Stimulated activated naive B cell treated with anti-CD40 and anti-IgM and Interleukin-4, amounts not matched to agents 10 μg/mL and 1 μg/mL and 100 μg/mL, for 72 hours (primary cell): ENCODE data around the gene SLC38A4.

Source experiments
- ATAC-seq, 2 donors: fragments of 150-1000 bp; cut with Tn5 transposase; replicated peaks; 2 replicates each; pipeline ENCODE4 v1.10.0; 2021; ENCODE audit warnings: moderate library complexity in 1 of 2
- DNase-seq: peaks from one replicate; pipeline ENCODE4 v3.0.0; 2021
- H3K27ac Mint-ChIP-seq: one replicate; pipeline ENCODE4 v1.8.0; 2022; ENCODE audit warnings: mild to moderate bottlenecking, mixed read lengths
- H3K27me3 Mint-ChIP-seq, 2 donors: one replicate each; pipeline ENCODE4 v1.8.0; 2022; ENCODE audit warnings: mixed read lengths in 2 of 2
- H3K36me3 Mint-ChIP-seq, 2 donors: one replicate each; pipeline ENCODE4 v1.8.0; 2022; ENCODE audit warnings: mixed read lengths in 2 of 2, mild to moderate bottlenecking in 1 of 2
- H3K4me1 Mint-ChIP-seq, 2 donors: one replicate each; pipeline ENCODE4 v1.8.0; 2022; ENCODE audit warnings: mixed read lengths in 2 of 2, mild to moderate bottlenecking in 1 of 2
- H3K4me3 Mint-ChIP-seq, 2 donors: one replicate each; pipeline ENCODE4 v1.8.0; 2022; ENCODE audit warnings: mild to moderate bottlenecking in 2 of 2, mixed read lengths in 2 of 2, moderate library complexity in 1 of 2
- H3K9me3 Mint-ChIP-seq, 2 donors: one replicate each; pipeline ENCODE4 v1.8.0; 2022; ENCODE audit warnings: mixed read lengths in 2 of 2, mild to moderate bottlenecking in 1 of 2

SLC38A4 gene

GRCh38 chr12:46725332-46725731 is 100.5 kb downstream of the SLC38A4 start:
- ATAC-seq (no peak), DNase-seq (no peak)
- Mint-ChIP-seq H3K36me3 (peaks cover 3 to 8% of the 10 kb centered on the region in 2 donors), H3K4me1 (no peaks in the 10 kb centered on the region), H3K27me3 (peaks cover 0 to 3% of the 10 kb centered on the region in 2 donors), H3K4me3 (no peak overlapping the region), H3K27ac (no peak overlapping the region), H3K9me3 (peaks cover 0 to 5% of the 10 kb centered on the region in 2 donors)

GRCh38 chr12:46723629-46724419 is 102.0 kb downstream of the SLC38A4 start:
- Mint-ChIP-seq H3K27ac (no peak overlapping the region), H3K36me3 (peaks cover 0 to 3% of the 10 kb centered on the region in 2 donors), H3K4me3 (no peak overlapping the region), H3K9me3 (peaks cover 4 to 9% of the 10 kb centered on the region in 2 donors), H3K27me3 (peaks cover 0 to 4% of the 10 kb centered on the region in 2 donors), H3K4me1 (no peaks in the 10 kb centered on the region)
- ATAC-seq = no peak
- DNase-seq = no peak

- H3K27me3 Mint-ChIP-seq = peaks cover 0 to 4% of the 10 kb centered on the region in 2 donors
- peaks cover 0 to 3% of the 10 kb centered on the region in 2 donors for H3K36me3 Mint-ChIP-seq
- no peak overlapping the region for H3K4me3 Mint-ChIP-seq
- no peak for ATAC-seq
- no peak for DNase-seq
- no peak overlapping the region for H3K27ac Mint-ChIP-seq
- no peaks in the 10 kb centered on the region for H3K4me1 Mint-ChIP-seq
- H3K9me3 Mint-ChIP-seq = peaks cover 4 to 9% of the 10 kb centered on the region in 2 donors
Observed at GRCh38 chr12:46722394-46723185, 103.2 kb downstream of the SLC38A4 start.

GRCh38 chr12:46718495-46718894 is 107.3 kb downstream of the SLC38A4 start:
- H3K4me1 Mint-ChIP-seq = no peaks in the 10 kb centered on the region
- H3K27ac Mint-ChIP-seq = no peak overlapping the region
- no peak for DNase-seq
- peaks cover 8 to 11% of the 10 kb centered on the region in 2 donors for H3K36me3 Mint-ChIP-seq
- no peak for ATAC-seq
- H3K4me3 Mint-ChIP-seq = no peak overlapping the region
- H3K27me3 Mint-ChIP-seq = peaks cover 0 to 4% of the 10 kb centered on the region in 2 donors
- H3K9me3 Mint-ChIP-seq = peaks cover 4 to 14% of the 10 kb centered on the region in 2 donors

DNA sequence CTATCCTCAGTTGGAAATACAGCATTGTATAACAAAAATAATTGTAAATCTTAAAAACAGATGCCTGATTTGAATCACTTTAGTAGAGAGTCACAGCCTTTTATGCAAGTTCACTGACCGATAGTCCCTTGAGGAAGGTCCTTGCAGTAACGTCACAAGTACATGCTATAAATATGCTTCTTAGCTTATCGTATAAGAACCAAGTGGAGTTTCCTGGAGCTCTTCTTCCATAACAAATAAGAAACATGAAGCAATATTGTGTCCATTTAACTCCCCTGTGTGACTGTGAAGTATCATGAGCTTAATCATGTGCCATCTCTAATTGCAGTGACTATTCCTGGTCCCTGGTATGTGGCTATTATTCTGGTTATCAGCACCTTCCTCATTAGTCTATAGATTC is 107.9 kb downstream of the SLC38A4 start:
- no peak overlapping the region for H3K27ac Mint-ChIP-seq
- no peak overlapping the region for H3K4me3 Mint-ChIP-seq
- H3K27me3 Mint-ChIP-seq = peaks cover 0 to 4% of the 10 kb centered on the region in 2 donors
- DNase-seq (no peak), ATAC-seq (no peak)
- no peaks in the 10 kb centered on the region for H3K4me1 Mint-ChIP-seq
- H3K36me3 Mint-ChIP-seq = peaks cover 8 to 11% of the 10 kb centered on the region in 2 donors
- peaks cover 4 to 18% of the 10 kb centered on the region in 2 donors for H3K9me3 Mint-ChIP-seq

- DNase-seq (no peak), ATAC-seq (no peak)
- Mint-ChIP-seq H3K4me1 (no peaks in the 10 kb centered on the region), H3K36me3 (peaks cover 8 to 11% of the 10 kb centered on the region in 2 donors), H3K4me3 (no peak overlapping the region), H3K27me3 (peaks cover 0 to 4% of the 10 kb centered on the region in 2 donors), H3K27ac (no peak overlapping the region), H3K9me3 (peaks cover 4 to 18% of the 10 kb centered on the region in 2 donors)
Observed at GRCh38 chr12:46717159-46717558, 108.6 kb downstream of the SLC38A4 start.
